Activated CD4-positive, alpha-beta T cell treated with anti-CD3 and anti-CD28 coated beads, Interleukin-2, amount 50 U/mL, for 16 hours (primary cell): ENCODE results near the gene FABP1.

Source experiments
- DNase-seq: peaks from one replicate; pipeline ENCODE4 v3.0.0-alpha.2; 2020

The FABP1 gene

GRCh38 chr2:88113069-88113468, 14.8 kb downstream of the FABP1 start:
- DNase-seq = no peak

GRCh38 chr2:88110830-88111229, 17.0 kb downstream of the FABP1 start:
- no peak for DNase-seq

GRCh38 chr2:88108796-88109195, 19.1 kb downstream of the FABP1 start:
- DNase-seq = no peak

GRCh38 chr2:88100489-88100858, 27.4 kb downstream of the FABP1 start:
- no peak for DNase-seq

GRCh38 chr2:88099798-88100488, 27.9 kb downstream of the FABP1 start:
- no peak for DNase-seq

- DNase-seq = no peak
These were observed 29.3 kb downstream of the FABP1 start for GRCh38 chr2:88098558-88098900.

GRCh38 chr2:88097891-88098557, 29.8 kb downstream of the FABP1 start:
- no peak for DNase-seq

- no peak for DNase-seq
These were observed 30.7 kb downstream of the FABP1 start for GRCh38 chr2:88097192-88097591.

GRCh38 chr2:88096708-88097107, 31.2 kb downstream of the FABP1 start:
- DNase-seq = no peak

GRCh38 chr2:88095022-88095421, 32.8 kb downstream of the FABP1 start:
- DNase-seq = no peak

- DNase-seq = no peak
These were observed 35.1 kb downstream of the FABP1 start for GRCh38 chr2:88092773-88093172.

- no peak for DNase-seq
These were observed 35.9 kb downstream of the FABP1 start for GRCh38 chr2:88091943-88092342.

GRCh38 chr2:88090446-88091283, 37.2 kb downstream of the FABP1 start:
- no peak for DNase-seq

GRCh38 chr2:88088999-88089398, 38.9 kb downstream of the FABP1 start:
- DNase-seq = no peak

GRCh38 chr2:88087763-88088162, 40.1 kb downstream of the FABP1 start:
- DNase-seq = no peak

GRCh38 chr2:88087073-88087472, 40.8 kb downstream of the FABP1 start:
- no peak for DNase-seq

- DNase-seq = no peak
These were observed 41.5 kb downstream of the FABP1 start for GRCh38 chr2:88086401-88086800.

- DNase-seq = no peak
These were observed 42.3 kb downstream of the FABP1 start for GRCh38 chr2:88085602-88086001.

- no peak for DNase-seq
These were observed 42.8 kb downstream of the FABP1 start for GRCh38 chr2:88085099-88085498.

GRCh38 chr2:88082781-88083180, 45.1 kb downstream of the FABP1 start:
- no peak for DNase-seq

GRCh38 chr2:88081924-88082608, 45.8 kb downstream of the FABP1 start:
- no peak for DNase-seq

GRCh38 chr2:88080545-88080944, 47.3 kb downstream of the FABP1 start:
- no peak for DNase-seq

GRCh38 chr2:88078643-88079172, 49.2 kb downstream of the FABP1 start:
- no peak for DNase-seq
